Thymus (tissue), 11 donors: ENCODE results near the gene ITPK1. TPM values are rescaled to one million over a fixed set of nuclear protein-coding genes. Genes with fewer than 3 reads are reported as not detected.

ENCODE experiments used
- DNase-seq, 9 donors: peaks; one replicate each; pipeline ENCODE4 v3.0.0-alpha.2; 2013; ENCODE audit warnings: low spot score in 9 of 9, low read depth in 6 of 9, missing footprints in 1 of 9
- H3K27ac ChIP-seq, 2 donors: one replicate each; pipeline ENCODE4 v1.5.1; 2013; ENCODE audit warnings: control low read depth in 1 of 2, low read depth in 1 of 2, low read length in 1 of 2, mild to moderate bottlenecking in 1 of 2, moderate library complexity in 1 of 2
- H3K27me3 ChIP-seq, 2 donors: one replicate each; pipeline ENCODE4 v1.5.1; 2013; ENCODE audit warnings: low read length in 1 of 2; ENCODE audit not compliant: control insufficient read depth in 2 of 2, insufficient read depth in 1 of 2
- H3K36me3 ChIP-seq, 2 donors: one replicate each; pipeline ENCODE4 v1.5.1; 2013; ENCODE audit warnings: low read length in 1 of 2, mild to moderate bottlenecking in 1 of 2, moderate library complexity in 1 of 2; ENCODE audit not compliant: control insufficient read depth in 2 of 2, insufficient read depth in 2 of 2
- H3K4me1 ChIP-seq, 2 donors: one replicate each; pipeline ENCODE4 v1.5.1; 2013; ENCODE audit warnings: low read length in 2 of 2; ENCODE audit not compliant: control insufficient read depth in 2 of 2, insufficient read depth in 2 of 2
- H3K4me3 ChIP-seq, 2 donors: one replicate each; pipeline ENCODE4 v1.5.1; 2013; ENCODE audit warnings: low read length in 2 of 2, control low read depth in 1 of 2, mild to moderate bottlenecking in 1 of 2
- H3K9me3 ChIP-seq, 2 donors: one replicate each; pipeline ENCODE4 v1.5.1; 2013; ENCODE audit warnings: low read length in 1 of 2, mild to moderate bottlenecking in 1 of 2; ENCODE audit not compliant: control insufficient read depth in 2 of 2, insufficient read depth in 1 of 2
- WGBS: extraction: QIAGEN DNeasy Blood & Tissue Kit; methylation state at CpG from one replicate; pipeline ENCODE4 v1.1.7; 2013; 5-methylcytosine and 5-hydroxymethylcytosine counted together
- polyA plus RNA-seq: library from polyadenylated mRNA; stranded (reverse); fragments of 200-250 nt; gene quantifications from one replicate; pipeline ENCODE4 v1.2.3, GENCODE V29; 2013
- total RNA-seq: library from RNA; stranded (reverse); fragments of 120-200 nt; gene quantifications from one replicate; pipeline ENCODE4 v1.2.4, GENCODE V29; 2013
- donor health status: healthy.

ITPK1 gene
- total and polyA plus RNA-seq, 2 donors = 9.5 to 20.9 TPM

DNA sequence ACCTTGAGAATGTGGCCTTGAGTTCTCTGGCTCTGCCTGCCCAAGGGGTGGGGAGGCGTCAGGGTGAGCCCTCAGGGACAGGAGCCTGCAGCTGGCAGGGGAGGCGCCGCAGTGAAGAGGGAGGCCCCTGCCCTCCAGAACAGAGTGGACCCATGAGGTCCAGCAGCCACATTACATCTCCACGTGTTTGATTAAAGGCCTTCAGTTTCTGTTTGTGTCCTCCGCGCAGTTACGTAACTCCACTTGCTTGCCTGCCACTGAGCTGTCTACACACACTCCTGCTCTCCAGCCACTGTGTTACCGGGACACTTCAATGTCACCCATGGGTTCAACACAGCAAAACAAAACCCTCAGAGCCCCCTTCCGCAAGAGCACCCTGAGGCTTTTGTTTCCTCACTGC is 122.4 kb downstream of the ITPK1 start:
- Histone ChIP-seq H3K27me3 (no peaks in the 10 kb centered on the region), H3K36me3 (peaks cover 0 to 12% of the 10 kb centered on the region in 2 donors), H3K27ac (no peak overlapping the region), H3K4me3 (no peak overlapping the region), H3K9me3 (no peaks in the 10 kb centered on the region), H3K4me1 (no peaks in the 10 kb centered on the region)
- whole genome bisulfite sequencing = 98% methylated on average over 9 of the region's 9 CpGs
- DNase-seq = no peak

DNA sequence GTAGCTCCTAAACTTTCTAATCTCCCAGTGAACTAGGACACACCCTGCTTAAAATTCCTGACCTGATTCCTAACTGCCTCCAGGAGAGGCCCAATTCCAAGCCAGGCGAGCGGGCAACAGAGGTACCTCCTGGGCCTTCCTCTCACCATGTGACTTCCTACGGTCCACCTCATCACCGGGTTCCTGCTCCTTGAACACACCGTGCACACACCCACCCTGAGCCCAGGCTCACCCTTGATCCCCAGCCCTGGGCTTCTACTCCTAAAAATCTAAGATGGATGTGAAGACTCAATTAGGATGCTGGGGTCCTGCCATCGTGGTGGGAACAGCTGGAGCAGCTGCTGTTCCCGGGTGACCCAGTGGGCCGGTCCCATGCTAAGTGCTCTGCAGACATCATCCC is 124.2 kb downstream of the ITPK1 start:
- H3K4me3 ChIP-seq = no peak overlapping the region
- 98% methylated on average over 8 of the region's 8 CpGs for WGBS
- no peaks in the 10 kb centered on the region for H3K27me3 ChIP-seq
- H3K9me3 ChIP-seq = no peaks in the 10 kb centered on the region
- DNase-seq = no peak
- peaks cover 0 to 18% of the 10 kb centered on the region in 2 donors for H3K36me3 ChIP-seq
- H3K27ac ChIP-seq = no peak overlapping the region
- H3K4me1 ChIP-seq = no peaks in the 10 kb centered on the region

DNA sequence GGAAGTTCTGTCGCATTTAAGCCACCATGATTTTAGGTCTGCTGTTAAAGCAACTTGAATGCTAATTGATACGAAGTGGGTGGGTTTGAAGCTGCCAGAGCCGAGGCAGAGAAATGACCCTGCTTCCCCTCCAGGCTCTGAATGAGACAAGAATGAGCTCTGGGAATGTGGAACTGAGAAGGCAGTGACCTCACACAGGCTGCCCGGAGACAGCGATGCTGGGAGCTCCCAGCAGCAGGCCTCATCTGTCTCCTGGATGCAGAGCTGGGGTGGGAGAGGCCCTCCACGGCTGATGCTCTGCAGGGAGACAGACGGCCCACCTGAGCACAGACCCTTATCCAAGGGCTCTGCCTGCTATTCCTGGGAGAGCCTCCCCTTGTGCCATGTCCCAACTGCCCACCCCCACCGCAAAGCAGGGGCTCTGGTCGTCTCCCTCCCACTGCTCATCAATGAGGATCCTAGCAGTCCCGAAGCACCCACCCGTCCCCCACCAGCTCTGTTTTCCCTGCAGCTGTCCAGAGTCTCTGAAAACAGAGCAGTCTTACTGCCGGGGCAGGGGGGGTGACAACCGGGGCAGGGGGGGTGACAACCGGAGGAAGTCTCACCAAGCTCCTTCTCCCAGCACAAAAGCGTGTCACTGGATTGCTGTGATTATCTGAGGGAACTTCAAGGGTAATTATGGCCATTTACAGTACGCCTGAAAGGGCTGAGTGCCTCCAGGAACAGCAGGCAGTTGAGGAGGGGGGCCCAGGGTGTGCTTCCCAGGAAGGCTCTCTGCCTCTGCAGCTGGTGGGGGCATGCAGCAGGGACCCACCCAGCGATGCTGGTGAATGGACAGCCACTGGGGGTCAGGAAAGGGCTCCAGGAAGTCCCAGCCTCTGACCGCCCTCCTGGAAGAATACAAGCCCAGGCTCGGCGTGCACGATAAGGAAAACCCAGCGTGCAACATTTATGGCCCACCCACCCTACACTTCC is 125.0 kb downstream of the ITPK1 start:
- 96% methylated on average over 22 of the region's 22 CpGs for WGBS
- H3K4me3 ChIP-seq = no peak overlapping the region
- no peak for DNase-seq
- no peak overlapping the region for H3K27ac ChIP-seq
- H3K9me3 ChIP-seq = no peaks in the 10 kb centered on the region
- no peaks in the 10 kb centered on the region for H3K4me1 ChIP-seq
- no peaks in the 10 kb centered on the region for H3K27me3 ChIP-seq
- H3K36me3 ChIP-seq = peaks cover 0 to 18% of the 10 kb centered on the region in 2 donors

DNA sequence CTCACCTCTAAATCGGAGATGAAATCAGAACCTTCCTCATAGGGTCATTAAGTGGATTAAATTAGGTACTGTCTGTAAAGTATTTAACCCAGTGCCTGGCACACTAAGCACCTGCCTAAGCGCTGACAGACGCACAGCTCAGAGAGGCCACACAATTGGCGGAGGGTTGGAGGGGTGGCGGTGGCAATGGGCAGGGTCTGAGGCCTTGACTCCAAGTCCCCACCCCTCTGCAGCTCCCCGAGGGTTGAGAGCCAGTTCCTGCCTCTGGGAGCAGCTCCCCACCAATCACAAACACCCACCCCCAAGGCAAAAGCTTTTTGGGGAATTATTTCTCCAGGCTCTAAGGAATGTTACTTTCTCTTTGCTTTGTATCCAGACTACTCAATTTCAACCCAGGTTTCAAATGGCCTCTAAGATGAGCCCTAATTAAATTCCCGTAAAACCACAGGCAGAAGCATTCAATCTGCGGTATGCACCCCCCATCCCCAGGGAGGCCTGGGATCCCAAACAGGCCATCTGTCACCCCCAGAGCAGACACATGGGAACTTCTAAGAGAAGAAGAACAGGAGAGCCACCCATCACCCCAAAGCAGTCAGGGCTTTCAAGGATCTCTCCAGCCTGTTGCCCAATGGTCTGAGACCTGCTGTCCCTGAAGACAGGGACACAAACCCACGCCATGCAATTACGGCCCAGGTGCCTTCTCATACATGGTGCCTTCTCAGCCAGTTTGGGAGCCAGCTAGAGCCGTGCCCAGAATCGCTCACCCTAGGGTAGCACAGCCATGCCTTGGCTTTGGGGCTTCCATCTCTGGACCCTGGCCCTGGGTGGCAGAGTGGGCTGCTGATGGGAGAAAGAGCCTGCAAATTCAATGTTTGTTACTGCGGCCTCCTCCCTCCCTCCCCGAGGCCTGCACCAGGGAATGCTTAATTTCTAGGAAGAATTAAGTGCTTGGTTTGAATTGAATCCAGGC is 126.7 kb downstream of the ITPK1 start:
- Histone ChIP-seq H3K36me3 (peaks cover 3 to 17% of the 10 kb centered on the region in 2 donors), H3K27me3 (no peaks in the 10 kb centered on the region), H3K4me1 (no peaks in the 10 kb centered on the region), H3K4me3 (no peak overlapping the region), H3K9me3 (no peaks in the 10 kb centered on the region), H3K27ac (no peak overlapping the region)
- 95% methylated on average over 14 of the region's 14 CpGs for WGBS
- no peak for DNase-seq

DNA sequence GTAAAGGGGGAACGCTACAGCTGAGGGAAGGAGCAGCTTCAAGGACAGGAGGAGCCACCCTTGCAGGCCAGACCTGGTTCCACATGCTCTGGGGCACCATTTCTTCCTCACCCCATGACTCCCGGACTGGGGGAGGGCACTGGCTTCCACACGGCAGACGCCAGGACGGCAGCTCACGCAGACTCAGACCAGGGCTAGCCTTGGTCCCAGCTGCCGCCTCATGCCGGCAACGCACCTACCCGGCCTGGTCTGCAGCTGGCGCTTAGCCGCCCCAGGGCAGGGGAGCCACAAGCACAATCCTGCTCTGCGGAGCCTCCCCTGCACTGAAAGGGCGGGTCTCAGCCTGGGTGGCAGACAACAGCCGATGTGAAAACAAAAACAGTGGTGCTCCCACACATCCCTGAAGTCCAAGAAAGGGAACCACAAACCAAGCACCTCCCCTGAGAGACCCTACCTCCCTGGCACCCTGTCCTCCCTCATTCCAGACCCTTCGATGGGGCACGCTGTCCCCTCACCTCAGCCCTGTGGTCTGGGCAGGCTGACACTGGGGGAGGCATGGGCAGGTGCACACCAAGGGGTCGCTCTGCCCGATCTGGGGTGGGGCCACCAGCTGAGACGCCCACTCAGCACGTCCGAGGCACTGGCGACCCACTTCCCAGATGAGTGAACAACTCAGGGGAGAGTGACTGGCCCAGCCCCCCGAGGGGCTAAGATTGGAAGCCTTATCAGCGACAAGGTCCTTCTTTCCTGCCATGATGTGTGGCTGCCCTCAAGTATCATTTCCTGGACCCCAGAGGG is 127.8 kb downstream of the ITPK1 start:
- 98% methylated on average over 25 of the region's 25 CpGs for WGBS
- DNase-seq = no peak
- no peak overlapping the region for H3K27ac ChIP-seq
- H3K4me1 ChIP-seq = no peaks in the 10 kb centered on the region
- H3K4me3 ChIP-seq = no peak overlapping the region
- peaks cover 3 to 10% of the 10 kb centered on the region in 2 donors for H3K36me3 ChIP-seq
- H3K9me3 ChIP-seq = no peaks in the 10 kb centered on the region
- no peaks in the 10 kb centered on the region for H3K27me3 ChIP-seq

DNA sequence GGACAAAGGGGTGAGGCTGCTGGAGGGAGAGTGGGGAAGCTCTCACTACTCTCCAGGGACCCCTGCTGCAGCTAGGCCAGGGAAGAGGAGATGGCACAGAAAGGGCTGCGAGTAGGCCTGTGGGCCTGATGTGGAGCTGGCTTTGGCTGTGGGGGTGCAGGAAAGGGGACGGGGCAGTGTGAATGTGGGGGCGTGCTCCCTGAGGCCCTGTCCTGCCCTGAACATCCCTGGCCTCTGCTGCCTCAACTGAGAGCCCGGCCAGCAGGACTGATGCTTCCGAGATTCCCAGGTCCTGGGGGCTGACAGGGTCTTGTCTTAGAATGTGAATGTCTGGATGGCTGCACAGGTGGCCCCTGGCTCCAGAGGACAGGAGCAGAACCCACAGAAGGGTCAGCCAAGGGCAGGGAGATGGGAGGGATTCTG is 128.6 kb downstream of the ITPK1 start:
- Histone ChIP-seq H3K27ac (no peak overlapping the region), H3K36me3 (peaks cover 3 to 10% of the 10 kb centered on the region in 2 donors), H3K9me3 (no peaks in the 10 kb centered on the region), H3K4me1 (no peaks in the 10 kb centered on the region), H3K27me3 (no peaks in the 10 kb centered on the region), H3K4me3 (no peak overlapping the region)
- no peak for DNase-seq
- 97% methylated on average over 5 of the region's 5 CpGs for WGBS

DNA sequence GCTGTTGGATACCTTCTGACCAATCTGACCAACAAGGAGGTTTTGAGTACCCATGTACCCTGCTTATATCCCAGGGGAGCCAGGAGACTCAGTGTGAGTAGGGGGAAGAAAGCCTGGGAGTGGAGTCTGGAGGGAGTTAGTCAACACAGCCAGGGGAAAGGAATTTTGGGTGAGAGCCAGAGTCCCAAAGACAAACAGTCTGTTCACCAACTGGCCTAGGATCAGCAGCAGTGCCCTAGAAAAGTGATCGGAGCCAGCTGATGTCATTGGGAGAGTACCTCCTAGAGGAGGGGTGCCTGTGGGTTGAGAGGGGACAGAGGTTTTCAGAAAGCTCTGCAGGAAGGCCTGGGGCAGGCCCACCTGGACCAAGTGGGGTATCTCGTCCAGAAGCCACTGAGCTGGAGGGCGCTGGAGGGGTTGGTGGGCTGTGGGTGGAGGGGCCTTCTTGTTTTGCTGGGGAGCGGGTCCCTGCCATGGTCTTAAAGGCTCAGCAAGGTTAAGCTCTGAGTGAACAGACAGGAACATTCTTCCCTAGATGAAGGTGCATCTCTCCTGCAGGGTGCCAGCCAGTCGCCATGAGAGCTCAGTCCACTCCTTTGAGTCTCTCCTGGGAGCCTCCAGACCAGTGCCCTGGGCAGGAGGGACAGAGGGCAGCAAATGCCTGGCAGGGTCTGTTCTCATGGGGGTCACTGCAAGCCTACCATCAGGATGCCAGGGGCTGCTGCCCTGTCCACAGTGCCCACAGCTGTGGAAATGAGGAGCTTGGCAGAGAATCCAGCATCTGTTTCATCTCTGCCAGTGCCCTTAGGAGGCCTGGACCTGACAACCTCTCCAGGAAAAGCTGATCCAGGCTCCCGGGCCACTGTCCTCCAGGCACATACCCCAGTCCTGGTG is 129.2 kb downstream of the ITPK1 start:
- H3K27ac ChIP-seq = no peak overlapping the region
- no peak overlapping the region for H3K4me3 ChIP-seq
- peaks cover 3 to 7% of the 10 kb centered on the region in 2 donors for H3K36me3 ChIP-seq
- no peak for DNase-seq
- no peaks in the 10 kb centered on the region for H3K9me3 ChIP-seq
- no peaks in the 10 kb centered on the region for H3K27me3 ChIP-seq
- no peaks in the 10 kb centered on the region for H3K4me1 ChIP-seq
- WGBS = 96% methylated on average over 6 of the region's 6 CpGs

DNA sequence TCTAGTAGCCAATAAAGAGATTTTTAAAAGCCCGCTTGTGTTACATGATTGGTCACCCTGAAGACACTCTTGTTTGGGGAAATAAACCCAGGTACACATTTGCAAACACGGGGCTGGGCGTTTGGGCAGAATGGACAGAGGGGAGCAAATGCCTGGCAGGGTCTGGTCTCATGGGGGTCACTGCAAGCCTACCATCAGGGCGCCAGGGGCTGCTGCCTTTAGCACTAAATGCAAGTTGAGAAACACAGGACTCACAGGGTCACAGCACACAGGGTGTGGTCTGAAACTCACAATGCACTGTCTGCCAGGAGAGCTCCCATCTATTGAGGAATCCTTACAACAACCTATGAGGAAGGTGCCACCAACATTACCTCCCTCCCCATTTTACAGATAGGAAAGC is 130.2 kb downstream of the ITPK1 start:
- DNase-seq = no peak
- WGBS = 97% methylated on average over 4 of the region's 4 CpGs
- no peak overlapping the region for H3K4me3 ChIP-seq

More for the DNA sequence above, 130.2 kb downstream of the ITPK1 start:
- Histone ChIP-seq H3K4me1 (no peaks in the 10 kb centered on the region), H3K36me3 (peaks cover 3 to 7% of the 10 kb centered on the region in 2 donors), H3K27me3 (no peaks in the 10 kb centered on the region), H3K9me3 (no peaks in the 10 kb centered on the region), H3K27ac (no peak overlapping the region)
